GM12873 (cell line): Measurements from ENCODE around the gene HOXB6.

ENCODE experiments used
- CTCF ChIP-seq: IDR thresholded peaks from 2 replicates; pipeline ENCODE4 v1.5.1; 2012; ENCODE audit warnings: low read depth, mild to moderate bottlenecking, moderate library complexity, low read length, control low read depth; ENCODE audit not compliant: insufficient read depth; ENCODE audit errors: missing control alignments

The HOXB6 gene

GRCh38 chr17:48608494-48608834, 3.7 kb upstream of the HOXB6 start:
- TF ChIP-seq CTCF: no peak

GRCh38 chr17:48606892-48607614, 2.3 kb upstream of the HOXB6 start:
- no peak for TF ChIP-seq CTCF

GRCh38 chr17:48605991-48606891, 1.5 kb upstream of the HOXB6 start:
- TF ChIP-seq CTCF: no peak

GRCh38 chr17:48605409-48605919, 678 bp upstream of the HOXB6 start:
- TF ChIP-seq CTCF: no peak

GRCh38 chr17:48603959-48604769, 622 bp downstream of the HOXB6 start:
- no peak for TF ChIP-seq CTCF

- no peak for TF ChIP-seq CTCF
Observed at GRCh38 chr17:48601539-48602425, 3.0 kb downstream of the HOXB6 start.
